ENCODE results near the gene APPBP2.

DNA sequence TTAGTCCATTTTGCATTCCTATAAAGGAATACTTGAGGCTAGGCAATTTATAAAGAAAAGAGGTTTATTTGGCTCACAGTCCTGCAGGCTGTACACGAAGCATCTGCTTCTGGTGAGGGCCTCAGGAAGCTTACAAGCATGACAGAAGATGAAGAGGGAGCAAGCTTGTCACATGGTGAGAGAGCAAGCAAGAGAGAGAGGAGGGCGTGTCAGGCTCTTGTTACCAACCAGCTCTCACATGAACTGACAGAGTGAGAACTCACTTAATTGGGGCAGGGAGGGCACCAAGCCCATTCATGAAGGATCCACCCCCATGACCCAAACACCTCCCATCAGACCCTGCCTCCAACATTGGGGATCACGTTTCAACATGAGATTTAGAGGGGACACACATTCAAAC lies 102.2 kb downstream of the APPBP2 start:
- TF ChIP-seq GATA2 (IDR thresholded peaks at IDR 0.05; ENCODE audit: low read depth, low read length) (no peak), GATA3 (IDR thresholded peaks at IDR 0.05; ENCODE audit: low read depth, low read length) (no peak)

Measured in SH-SY5Y (cell line).